B cell (primary cell): Measurements from ENCODE around the gene APOOL. TPM values are rescaled to one million over a fixed set of nuclear protein-coding genes. Genes with fewer than 3 reads are reported as not detected.
"Not testable (repeated sequence)": the region's sequence is repeated elsewhere in the genome, so short reads cannot be mapped to it uniquely, and the experiment has no call there.

Source experiments
- ATAC-seq: fragments of 200-7000 bp; cut with Tn5 transposase; one replicate; pipeline ENCODE4 v1.10.0; 2021; ENCODE audit warnings: low read depth, mild to moderate bottlenecking, moderate number of reproducible peaks, moderate library complexity
- CTCF ChIA-PET: fragments of 350-600 bp; sonication (Branson Sonifier 250); formaldehyde crosslinking; loops from one replicate; lab custom pipeline; 2021; ENCODE audit warnings: antibody characterized with exemption, inconsistent platforms; lab: Charles Lee
- POLR2A ChIA-PET: fragments of 350-600 bp; sonication (Branson Sonifier 250); formaldehyde crosslinking; loops from one replicate; lab custom pipeline; 2021; ENCODE audit warnings: antibody characterized with exemption; lab: Charles Lee
- DNase-seq: peaks from one replicate; pipeline ENCODE4 v3.0.0; 2013
- H2AFZ ChIP-seq: 2 replicates; pipeline ENCODE4 v1.6.1; 2012; ENCODE audit warnings: mild to moderate bottlenecking, low read depth, low read length; ENCODE audit not compliant: insufficient read depth, poor library complexity, severe bottlenecking
- H3K27ac ChIP-seq, 2 donors: 1 replicate in 1 of 2; 2 replicates in 1 of 2; pipeline ENCODE4 v1.5.1; 2012 to 2013; ENCODE audit warnings: low read length in 2 of 2, mild to moderate bottlenecking in 2 of 2, moderate library complexity in 1 of 2
- H3K27me3 ChIP-seq, 4 experiments: fragments of 200-600 bp in 1 of 4; sonication (generic) in 1 of 4; replicated peaks in 1 of 4; 1 replicate in 2 of 4; 2 replicates in 2 of 4; pipeline versions ENCODE4 v1.6.1 to v1.7.0; 2013 to 2016; ENCODE audit warnings: low read length in 3 of 4, mild to moderate bottlenecking in 2 of 4, mixed read lengths in 1 of 4, moderate library complexity in 1 of 4; ENCODE audit not compliant: insufficient read depth in 4 of 4, control insufficient read depth in 3 of 4; ENCODE audit errors: control extremely low read depth in 1 of 4
- H3K36me3 ChIP-seq, 2 experiments: replicated peaks in 1 of 2; 1 replicate in 1 of 2; 2 replicates in 1 of 2; pipeline versions ENCODE4 v1.6.1 to v1.7.1; 2013; ENCODE audit warnings: low read length in 1 of 2; ENCODE audit not compliant: insufficient read depth in 2 of 2, control insufficient read depth in 1 of 2; ENCODE audit errors: control extremely low read depth in 1 of 2, extremely low read depth in 1 of 2
- H3K4me1 ChIP-seq, 2 donors: fragments of 200-600 bp in 1 of 2; sonication (generic) in 1 of 2; 1 replicate in 1 of 2; 2 replicates in 1 of 2; pipeline versions ENCODE4 v1.5.1 to v1.6.1; 2013 to 2017; ENCODE audit warnings: low read length in 2 of 2; ENCODE audit not compliant: control insufficient read depth in 2 of 2, insufficient read depth in 2 of 2
- H3K4me2 ChIP-seq: replicated peaks from 2 replicates; pipeline ENCODE3; 2012; ENCODE audit warnings: mild to moderate bottlenecking, low read depth, low read length; ENCODE audit not compliant: poor library complexity, severe bottlenecking
- H3K4me3 ChIP-seq, 5 experiments: fragments of 200-600 bp in 1 of 5; sonication (generic) in 1 of 5; 1 replicate in 3 of 5; 2 replicates in 2 of 5; pipeline versions ENCODE4 v1.5.1 to v1.7.0; 2011 to 2016; ENCODE audit warnings: low read length in 4 of 5, mild to moderate bottlenecking in 4 of 5, low read depth in 2 of 5, control low read depth in 1 of 5, moderate library complexity in 1 of 5; ENCODE audit not compliant: insufficient read depth in 1 of 5; ENCODE audit errors: control extremely low read depth in 1 of 5, extremely low read depth in 1 of 5
- H3K79me2 ChIP-seq: fragments of 200-600 bp; sonication (generic); one replicate; pipeline ENCODE4 v1.6.0; 2016; ENCODE audit warnings: low read length; ENCODE audit not compliant: control insufficient read depth, insufficient read depth
- H3K9ac ChIP-seq: fragments of 200-600 bp; sonication (generic); 2 replicates; pipeline ENCODE4 v1.6.1; 2017; ENCODE audit warnings: mild to moderate bottlenecking, low read length, moderate library complexity
- H3K9me3 ChIP-seq, 3 donors: one replicate each; pipeline versions ENCODE4 v1.6.1 to v1.7.1; 2013; ENCODE audit warnings: low read length in 2 of 3; ENCODE audit not compliant: control insufficient read depth in 2 of 3, insufficient read depth in 1 of 3; ENCODE audit errors: control extremely low read depth in 1 of 3
- H4K20me1 ChIP-seq: 2 replicates; pipeline ENCODE4 v1.6.0; 2012; ENCODE audit warnings: mild to moderate bottlenecking, low read length; ENCODE audit not compliant: insufficient read depth, control insufficient read depth, poor library complexity, severe bottlenecking
- H3K27ac Mint-ChIP-seq: one replicate; pipeline ENCODE4 v1.8.0; 2021; ENCODE audit warnings: mixed read lengths
- H3K27me3 Mint-ChIP-seq: one replicate; pipeline ENCODE4 v1.8.0; 2021; ENCODE audit warnings: mixed read lengths
- H3K4me1 Mint-ChIP-seq: one replicate; pipeline ENCODE4 v1.8.0; 2021; ENCODE audit warnings: mixed read lengths
- H3K4me3 Mint-ChIP-seq: one replicate; pipeline ENCODE4 v1.8.0; 2021; ENCODE audit warnings: mixed read lengths
- H3K9me3 Mint-ChIP-seq: one replicate; pipeline ENCODE4 v1.8.0; 2022; ENCODE audit warnings: mixed read lengths; ENCODE audit not compliant: insufficient read depth
- CTCF ChIP-seq: fragments of 200-600 bp; IDR thresholded peaks from one replicate; pipeline ENCODE4 v1.8.0; 2022; ENCODE audit warnings: antibody characterized with exemption, mild to moderate bottlenecking
- EZH2 ChIP-seq: IDR thresholded peaks from 2 replicates; pipeline ENCODE4 v1.6.1; 2012; ENCODE audit warnings: borderline replicate concordance, low read depth, mild to moderate bottlenecking, moderate library complexity, low read length; ENCODE audit not compliant: insufficient read depth, poor library complexity, severe bottlenecking
- WGBS: methylation state at CpG from one replicate; pipeline ENCODE4 v1.1.5; 2013; ENCODE audit warnings: missing lambda C conversion rate; ENCODE audit not compliant: insufficient coverage; 5-methylcytosine and 5-hydroxymethylcytosine counted together
- intact Hi-C: fragments of 100-400 bp; cut with micrococcal nuclease; formaldehyde crosslinking; loops from one replicate; pipeline ENCODE4 v1.10.0; 2022
- polyA plus RNA-seq: library from polyadenylated mRNA; depleted of rRNA; stranded (reverse); fragments of >200 nt; gene quantifications from 2 replicates; pipeline ENCODE4 v1.2.3, GENCODE V29; 2012
- total RNA-seq, 2 donors: library from RNA; stranded (reverse); fragments of 120-200 nt in 1 of 2; gene quantifications; 1 replicate in 1 of 2; 2 replicates in 1 of 2; pipeline versions ENCODE4 v1.2.3 to v1.2.4, GENCODE V29; 2013 to 2022

Gene APOOL
- total and polyA plus RNA-seq, 2 donors (not counting 1 experiment from before 2014, with no cell fraction given): 1.8 to 9.7 TPM

DNA sequence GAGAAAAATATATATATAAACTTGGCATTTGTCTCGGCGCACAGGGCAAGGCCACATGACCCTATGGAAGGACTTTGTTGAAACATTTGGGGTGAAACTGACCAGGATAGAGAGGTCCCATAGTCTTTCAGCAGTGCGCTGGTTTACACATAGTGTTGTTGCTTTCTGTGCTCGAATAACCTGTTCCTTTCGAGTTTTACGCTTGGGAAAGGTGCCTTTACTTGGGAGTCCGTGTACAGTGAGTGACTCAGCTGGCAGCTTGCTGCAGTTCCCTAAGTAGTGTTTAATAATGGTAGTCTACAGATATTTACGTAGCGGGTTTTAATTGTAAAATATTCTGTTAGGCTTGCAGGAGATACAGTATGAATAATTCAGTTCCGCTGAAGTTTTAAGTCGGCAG, 578 bp downstream of the APOOL start:
- Histone ChIP-seq H3K4me1 (peaks cover 6 to 8% of the 10 kb centered on the region in 2 donors), H2AFZ (peak overlapping the region; percentile 76), H3K27ac (peak overlapping the region in 1 of 2 donors; percentile 67), H3K4me2 (peak overlapping the region; percentile 75), H3K9ac (peak overlapping the region; percentile 76), H3K36me3 (no peaks in the 10 kb centered on the region), H4K20me1 (no peaks in the 10 kb centered on the region), H3K27me3 (no peaks in the 10 kb centered on the region), H3K4me3 (peak overlapping the region; percentile 67 to 91 (median 75)), H3K79me2 (peaks cover 14% of the 10 kb centered on the region), H3K9me3 (no peaks in the 10 kb centered on the region)
- intact Hi-C loops: no loop called here
- ChIA-PET CTCF (no interaction called here), POLR2A (no interaction called here)
- DNase-seq: no peak
- no peak for ATAC-seq
- Mint-ChIP-seq H3K4me3 (peak overlapping the region; percentile 92), H3K27ac (peak overlapping the region; percentile 15), H3K27me3 (no peaks in the 10 kb centered on the region), H3K9me3 (no peaks in the 10 kb centered on the region), H3K4me1 (peaks cover 24% of the 10 kb centered on the region)
- TF ChIP-seq CTCF (no peak), EZH2 (no peak)
- WGBS: 2% methylated on average over 8 of the region's 11 CpGs

GRCh38 chrX:85012098-85012497, 8.4 kb downstream of the APOOL start:
- H3K4me3 Mint-ChIP-seq: no peak overlapping the region
- intact Hi-C loops: no loop called here
- H3K9me3 Mint-ChIP-seq: peaks cover 2% of the 10 kb centered on the region
- no peaks in the 10 kb centered on the region for H3K4me1 ChIP-seq
- no peak overlapping the region for H3K27ac Mint-ChIP-seq
- H3K36me3 ChIP-seq: no peaks in the 10 kb centered on the region
- CTCF ChIA-PET: no interaction called here
- TF ChIP-seq CTCF (no peak), EZH2 (no peak)
- POLR2A ChIA-PET: no interaction called here
- DNase-seq: no peak
- no peaks in the 10 kb centered on the region for H3K27me3 Mint-ChIP-seq
- no peaks in the 10 kb centered on the region for H4K20me1 ChIP-seq
- H3K4me2 ChIP-seq: no peak overlapping the region
- H3K27me3 ChIP-seq: no peaks in the 10 kb centered on the region
- H3K79me2 ChIP-seq: peaks cover 5% of the 10 kb centered on the region
- H3K4me3 ChIP-seq: no peak overlapping the region
- ATAC-seq: no peak
- H3K27ac ChIP-seq: no peak overlapping the region
- WGBS: no CpG with 5 or more reads among the region's 2 CpGs
- H3K9ac ChIP-seq: no peak overlapping the region
- no peak overlapping the region for H2AFZ ChIP-seq
- H3K9me3 ChIP-seq: peaks cover 0 to 2% (median 0%) of the 10 kb centered on the region in 3 donors
- H3K4me1 Mint-ChIP-seq: peaks cover 13% of the 10 kb centered on the region

GRCh38 chrX:85015351-85015750, 11.7 kb downstream of the APOOL start:
- H3K9me3 Mint-ChIP-seq, H3K4me3 ChIP-seq, H3K27me3 ChIP-seq, H3K4me1 ChIP-seq, H3K79me2 ChIP-seq, CTCF ChIA-PET, H3K4me2 ChIP-seq, DNase-seq, H3K27me3 Mint-ChIP-seq, ATAC-seq, H3K27ac Mint-ChIP-seq, H3K27ac ChIP-seq, H3K36me3 ChIP-seq, POLR2A ChIA-PET, intact Hi-C loops, H4K20me1 ChIP-seq, H3K9ac ChIP-seq, H2AFZ ChIP-seq, H3K4me1 Mint-ChIP-seq, H3K4me3 Mint-ChIP-seq: not testable (repeated sequence)
- no CpG with 5 or more reads among the region's 8 CpGs for WGBS
- H3K9me3 ChIP-seq: peaks cover 0 to 11% (median 0%) of the 10 kb centered on the region in 3 donors
